GM19193 (cell line): ENCODE results near the gene PPFIA1.

Experiments used
- POLR2A ChIP-seq: IDR thresholded peaks from 4 replicates; pipeline ENCODE4 v1.6.1; 2011; ENCODE audit not compliant: insufficient read depth, insufficient read length; ENCODE audit errors: extremely low read depth

Gene PPFIA1

DNA sequence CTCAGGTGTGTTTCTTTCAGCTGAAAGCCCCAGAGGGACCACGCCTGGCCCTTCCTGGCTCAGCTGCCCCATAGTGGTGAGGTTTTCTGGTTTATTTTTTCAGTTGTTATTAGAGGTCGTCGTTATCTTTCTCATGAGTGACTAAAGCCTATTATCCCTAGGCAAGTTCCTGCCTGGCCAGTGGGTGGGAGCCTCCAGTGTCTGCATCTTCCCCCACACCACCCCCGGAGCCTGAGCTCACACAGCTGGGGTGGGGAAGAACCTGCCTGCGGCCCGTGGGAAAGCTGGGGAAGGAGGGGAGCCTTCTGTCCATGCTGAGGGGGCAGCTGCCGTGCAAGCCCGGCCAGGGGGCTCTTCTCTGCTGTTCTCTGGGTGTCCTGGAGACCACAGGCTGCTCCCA is 24.3 kb upstream of the PPFIA1 start:
- no peak for TF ChIP-seq POLR2A

- TF ChIP-seq POLR2A = no peak
These were observed 23.3 kb upstream of the PPFIA1 start for GRCh38 chr11:70247042-70247709.

GRCh38 chr11:70247710-70248072 is 22.8 kb upstream of the PPFIA1 start:
- TF ChIP-seq POLR2A = no peak

DNA sequence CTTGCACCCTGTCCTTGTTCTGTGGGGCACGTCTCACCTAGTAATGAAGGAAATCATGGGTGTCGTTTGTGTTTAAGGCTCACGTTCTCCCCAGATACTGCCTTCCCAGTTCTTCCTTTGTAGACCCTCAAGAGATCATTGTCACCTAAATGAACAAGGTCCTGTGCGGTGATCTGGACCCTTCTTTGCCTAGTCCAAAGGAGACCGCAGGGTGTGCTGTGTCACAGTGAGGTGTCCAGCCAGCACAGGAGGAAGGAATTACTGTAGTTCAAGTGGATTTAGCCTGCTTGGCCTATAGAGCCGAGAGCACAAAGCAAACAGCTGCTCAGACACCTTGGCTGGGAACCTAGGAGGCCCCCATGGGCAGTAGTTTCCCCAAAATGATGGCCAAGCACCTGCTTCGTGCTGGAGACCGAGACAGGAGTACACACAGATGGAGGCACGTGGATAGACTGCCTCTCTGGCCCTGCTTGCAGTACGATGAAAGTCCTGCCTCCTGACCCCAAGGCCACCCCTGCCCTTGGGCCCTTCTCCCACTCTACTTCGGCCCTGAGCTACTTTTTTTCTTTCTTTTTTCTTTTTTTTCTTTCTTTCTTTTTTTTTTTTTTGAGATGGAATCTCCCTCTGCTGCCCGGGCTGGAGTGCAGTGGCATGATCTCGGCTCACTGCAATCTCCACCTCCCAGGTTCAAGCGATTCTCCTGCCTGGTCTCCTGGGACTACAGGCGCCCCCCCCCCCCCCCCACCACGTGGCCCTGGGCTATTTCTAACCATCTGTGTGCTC is 19.4 kb upstream of the PPFIA1 start:
- no peak for TF ChIP-seq POLR2A

GRCh38 chr11:70251659-70252321 is 18.7 kb upstream of the PPFIA1 start:
- TF ChIP-seq POLR2A = no peak

DNA sequence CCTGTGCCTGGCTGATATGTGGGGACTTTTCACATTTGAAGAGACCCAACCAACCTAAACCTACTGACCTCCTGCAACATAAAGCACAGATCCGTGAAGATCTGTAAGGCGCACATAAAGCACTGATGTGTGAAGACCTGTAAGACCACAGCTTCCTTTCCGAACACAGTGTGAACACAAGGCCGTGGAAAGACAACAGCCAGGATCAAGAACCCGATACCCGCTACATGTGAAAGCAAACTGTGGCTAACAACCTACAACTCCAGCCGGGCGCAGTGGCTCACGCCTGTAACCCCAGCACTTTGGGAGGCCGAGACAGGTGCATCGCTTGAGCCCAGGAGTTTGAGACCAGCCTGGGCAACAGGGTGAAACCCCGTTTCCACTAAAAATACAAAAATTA is 17.6 kb upstream of the PPFIA1 start:
- no peak for TF ChIP-seq POLR2A

- no peak for TF ChIP-seq POLR2A
These were observed 14.9 kb upstream of the PPFIA1 start for GRCh38 chr11:70255477-70256116.

- TF ChIP-seq POLR2A = no peak
These were observed 7.5 kb upstream of the PPFIA1 start for GRCh38 chr11:70262951-70263350.

DNA sequence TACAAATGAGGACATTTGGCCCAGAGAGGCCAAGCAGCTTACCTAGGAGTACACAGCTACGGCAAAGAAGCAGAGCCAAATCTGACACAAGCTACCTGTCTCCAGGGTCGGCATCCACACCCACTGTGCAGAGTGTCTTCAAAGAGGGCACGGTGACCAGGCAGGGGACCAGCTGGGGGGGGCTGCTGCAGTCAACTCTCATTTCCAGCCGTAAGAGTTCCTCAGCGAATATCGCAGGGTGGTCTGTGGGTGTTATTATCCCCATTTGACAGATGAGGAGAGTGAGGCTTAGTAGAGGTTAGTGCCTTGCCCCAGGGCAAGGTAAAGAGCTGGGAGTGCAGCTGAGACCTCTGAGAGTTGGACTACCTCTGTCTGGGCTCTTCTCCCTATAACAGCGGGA is 7.1 kb upstream of the PPFIA1 start:
- no peak for TF ChIP-seq POLR2A

DNA sequence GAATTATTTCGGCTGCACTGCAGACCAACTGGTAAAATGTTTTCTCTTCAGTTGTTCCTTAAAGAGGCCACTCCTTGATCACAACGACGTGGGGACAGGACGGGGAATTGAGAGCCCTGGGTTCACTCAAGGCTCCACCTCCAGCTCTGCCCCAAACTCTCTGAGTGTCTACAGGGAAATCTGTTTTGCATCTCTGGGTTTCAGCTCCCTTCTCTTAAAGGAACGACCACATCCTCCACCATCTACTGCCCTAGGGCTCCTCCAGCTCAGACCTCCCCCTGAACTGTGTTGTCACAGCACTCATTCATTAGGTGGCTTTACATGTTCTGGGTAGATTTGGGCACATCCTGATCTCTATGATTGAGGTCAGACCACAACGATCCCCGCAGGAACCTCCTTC is 5.1 kb upstream of the PPFIA1 start:
- no peak for TF ChIP-seq POLR2A

- TF ChIP-seq POLR2A = no peak
These were observed 3.0 kb upstream of the PPFIA1 start for GRCh38 chr11:70267405-70267950.

- no peak for TF ChIP-seq POLR2A
These were observed 2.0 kb upstream of the PPFIA1 start for GRCh38 chr11:70268526-70268925.

GRCh38 chr11:70270877-70271648 is 573 bp downstream of the PPFIA1 start:
- TF ChIP-seq POLR2A = no peak

DNA sequence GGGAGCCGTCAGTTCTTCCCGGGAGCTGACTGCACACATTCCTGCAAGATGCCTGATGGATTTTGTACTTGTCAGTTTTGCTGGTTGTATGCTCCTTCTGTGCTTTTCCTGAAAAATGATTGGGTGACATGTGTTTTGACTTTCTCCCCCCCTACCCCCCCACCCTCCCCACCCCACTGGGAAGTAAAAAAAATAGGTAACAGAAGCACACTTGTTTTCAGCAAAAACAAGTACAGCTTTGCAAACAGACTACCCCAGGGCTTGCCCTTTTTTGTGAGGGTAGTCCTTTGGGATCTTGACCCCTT is 1.1 kb downstream of the PPFIA1 start:
- TF ChIP-seq POLR2A = no peak

DNA sequence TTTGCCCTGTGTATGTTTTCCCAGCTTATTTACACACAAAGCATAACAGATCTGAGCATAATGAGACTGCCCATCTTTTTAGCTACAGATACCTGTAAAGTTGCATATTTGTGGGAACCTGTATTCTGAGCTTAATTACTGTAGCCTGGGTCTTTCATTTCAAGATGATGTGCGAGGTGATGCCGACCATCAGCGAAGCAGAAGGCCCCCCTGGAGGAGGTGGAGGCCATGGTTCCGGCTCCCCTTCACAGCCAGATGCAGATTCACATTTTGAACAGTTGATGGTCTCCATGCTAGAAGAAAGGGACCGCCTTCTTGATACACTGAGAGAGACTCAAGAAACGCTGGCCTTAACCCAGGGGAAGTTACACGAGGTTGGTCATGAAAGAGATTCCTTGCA is 1.5 kb downstream of the PPFIA1 start:
- TF ChIP-seq POLR2A = no peak
